PC-3 (cell line): ENCODE measurements around the gene REXO2. TPM values are rescaled to one million over a fixed set of nuclear protein-coding genes. Genes with fewer than 3 reads are reported as not detected.

Experiments
- ATAC-seq: fragments of 200-7000 bp; cut with Tn5 transposase; 2 replicates; pipeline ENCODE4 v1.9.1; 2020; ENCODE audit warnings: mild to moderate bottlenecking, moderate library complexity
- BruUV-seq: library from RNA; stranded (reverse); fragments of 400-500 nt; replicated peaks from 2 replicates; lab custom pipeline; 2021; lab: Mats Ljungman, UMichigan
- CTCF ChIA-PET: fragments of 300-600 bp; sonication (Branson Sonifier 250); formaldehyde crosslinking; loops from one replicate; lab custom pipeline; 2022; ENCODE audit warnings: antibody characterized with exemption; lab: Charles Lee
- POLR2A ChIA-PET: fragments of 300-600 bp; sonication (Branson Sonifier 250); formaldehyde crosslinking; loops from one replicate; lab custom pipeline; 2022; ENCODE audit warnings: antibody characterized with exemption; ENCODE audit not compliant: unreplicated experiment; lab: Charles Lee
- DNase-seq: peaks from one replicate; pipeline ENCODE4 v3.0.0-alpha.2; 2015
- H2AFZ ChIP-seq: fragments of 300-600 bp; sonication (generic); 2 replicates; pipeline ENCODE4 v1.6.0; 2016; ENCODE audit warnings: antibody characterized with exemption, low read length
- H3F3A ChIP-seq: fragments of 300-600 bp; sonication (generic); one replicate; pipeline ENCODE4 v1.6.0; 2017; ENCODE audit warnings: antibody characterized with exemption, low read length, control low read depth, mild to moderate bottlenecking; ENCODE audit not compliant: unreplicated experiment
- H3K27ac ChIP-seq: fragments of 300-600 bp; sonication (generic); 2 replicates; pipeline ENCODE4 v1.5.1; 2016; ENCODE audit warnings: mild to moderate bottlenecking, low read length
- H3K27me3 ChIP-seq: fragments of 300-600 bp; sonication (generic); 2 replicates; pipeline ENCODE4 v1.6.1; 2016; ENCODE audit warnings: low read length, mixed read lengths
- H3K36me3 ChIP-seq: fragments of 300-600 bp; sonication (generic); 2 replicates; pipeline ENCODE4 v1.6.1; 2016; ENCODE audit warnings: low read depth, mixed run types, low read length, mixed read lengths
- H3K4me1 ChIP-seq: fragments of 300-600 bp; sonication (generic); 2 replicates; pipeline ENCODE4 v1.5.1; 2016; ENCODE audit warnings: low read length; ENCODE audit not compliant: insufficient read depth
- H3K4me2 ChIP-seq: fragments of 300-600 bp; sonication (generic); 2 replicates; pipeline ENCODE4 v1.6.0; 2016; ENCODE audit warnings: low read length
- H3K4me3 ChIP-seq: fragments of 300-600 bp; sonication (generic); 2 replicates; pipeline ENCODE4 v1.5.1; 2016; ENCODE audit warnings: mild to moderate bottlenecking, low read length, mixed read lengths
- H3K79me2 ChIP-seq: fragments of 300-600 bp; sonication (generic); 2 replicates; pipeline ENCODE4 v1.6.1; 2017; ENCODE audit warnings: low read length, mixed read lengths
- H3K9ac ChIP-seq: fragments of 300-600 bp; sonication (generic); 2 replicates; pipeline ENCODE4 v1.6.0; 2016; ENCODE audit warnings: mild to moderate bottlenecking, low read length
- H3K9me2 ChIP-seq: fragments of 300-600 bp; sonication (generic); replicated peaks from 2 replicates; pipeline ENCODE4 v1.6.1; 2016; ENCODE audit warnings: mixed run types, low read length, mixed read lengths
- H3K9me3 ChIP-seq: fragments of 300-600 bp; sonication (generic); 2 replicates; pipeline ENCODE4 v1.6.1; 2016; ENCODE audit warnings: low read length, mixed read lengths
- H4K20me1 ChIP-seq: fragments of 300-600 bp; sonication (generic); 2 replicates; pipeline ENCODE4 v1.6.1; 2016; ENCODE audit warnings: low read length, mixed read lengths
- CTCF ChIP-seq: fragments of 300-600 bp; sonication (generic); conservative IDR thresholded peaks from 2 replicates; pipeline ENCODE4 v1.5.1; 2017; ENCODE audit warnings: antibody characterized with exemption, low read depth, mild to moderate bottlenecking, low read length
- EZH2 ChIP-seq: fragments of 300-600 bp; sonication (generic); IDR thresholded peaks from one replicate; pipeline ENCODE4 v1.6.1; 2017; ENCODE audit warnings: antibody characterized with exemption, mild to moderate bottlenecking, low read length; ENCODE audit not compliant: unreplicated experiment
- EZH2phosphoT487 ChIP-seq: fragments of 300-600 bp; sonication (generic); IDR thresholded peaks from 2 replicates; pipeline ENCODE4 v1.6.1; 2018; ENCODE audit warnings: mild to moderate bottlenecking, antibody characterized with exemption, low read length, borderline replicate concordance
- intact Hi-C: fragments of 100-400 bp; cut with micrococcal nuclease; formaldehyde crosslinking; loops from 2 replicates; pipeline ENCODE4 v1.9.0; 2023
- total RNA-seq: library from RNA; depleted of rRNA; stranded (reverse); fragments of >200 nt; gene quantifications from 2 replicates; pipeline ENCODE4 v1.2.3, GENCODE V29; 2014

The REXO2 gene
- total RNA-seq, 1 experiment from 2014 or later, result 145 TPM

GRCh38 chr11:114440971-114441763 lies 1.9 kb downstream of the REXO2 start:
- Histone ChIP-seq H3K79me2 (peaks cover 69% of the 10 kb centered on the region), H3K9ac (no peak overlapping the region), H3F3A (peaks cover 3% of the 10 kb centered on the region), H4K20me1 (no peaks in the 10 kb centered on the region; the same call in 1 of the 2 replicates), H3K36me3 (peaks cover 20% of the 10 kb centered on the region; the same call in 1 of the 2 replicates), H3K4me1 (peaks cover 31% of the 10 kb centered on the region), H3K4me3 (peak overlapping the region; percentile 97), H3K27me3 (no peaks in the 10 kb centered on the region), H2AFZ (no peak overlapping the region), H3K4me2 (peak overlapping the region; percentile 91), H3K27ac (no peak overlapping the region), H3K9me2 (no peaks in the 10 kb centered on the region), H3K9me3 (no peaks in the 10 kb centered on the region)
- BruUV-seq, result no TSS peak
- CTCF ChIA-PET, result interaction anchor here (0.6 kb wide), 1 partner anchor 447 kb away, joined by 4 read pairs; no protein-coding TSS in a partner anchor
- DNase-seq, result peak; percentile 36
- ATAC-seq, result no peak
- TF ChIP-seq EZH2 (no peak), EZH2phosphoT487 (no peak), CTCF (no peak)
- POLR2A ChIA-PET, result no interaction called here
- intact Hi-C loops, result loop anchor here (2.0 kb wide), 1 partner anchor 122 kb away; no protein-coding TSS in a partner anchor

- no peak overlapping the region for H3K9ac ChIP-seq
- intact Hi-C loops, result loop anchor here (2.0 kb wide), 1 partner anchor 121 kb away; no protein-coding TSS in a partner anchor
- no peak overlapping the region for H2AFZ ChIP-seq
- peak overlapping the region; percentile 91 for H3K4me2 ChIP-seq
- BruUV-seq, result no TSS peak
- ChIA-PET POLR2A (no interaction called here), CTCF (no interaction called here)
- H3K79me2 ChIP-seq, result peaks cover 69% of the 10 kb centered on the region
- no peaks in the 10 kb centered on the region for H3K9me3 ChIP-seq
- H4K20me1 ChIP-seq, result no peaks in the 10 kb centered on the region; the same call in 1 of the 2 replicates
- no peak overlapping the region for H3K27ac ChIP-seq
- TF ChIP-seq CTCF (no peak), EZH2phosphoT487 (no peak), EZH2 (no peak)
- no peaks in the 10 kb centered on the region for H3K27me3 ChIP-seq
- H3K4me1 ChIP-seq, result peaks cover 31% of the 10 kb centered on the region
- 0 out of 2 replicates have a peak overlapping the region, but pooled peaks have one; percentile 97 for H3K4me3 ChIP-seq
- DNase-seq (no peak), ATAC-seq (no peak)
- peaks cover 24% of the 10 kb centered on the region; the same call in 1 of the 2 replicates for H3K36me3 ChIP-seq
- H3K9me2 ChIP-seq, result no peaks in the 10 kb centered on the region
- peaks cover 3% of the 10 kb centered on the region for H3F3A ChIP-seq
Observed at GRCh38 chr11:114441921-114442320, 2.7 kb downstream of the REXO2 start.

GRCh38 chr11:114442536-114442935 lies 3.3 kb downstream of the REXO2 start:
- no peak overlapping the region for H3K9ac ChIP-seq
- H3F3A ChIP-seq, result peaks cover 3% of the 10 kb centered on the region
- TF ChIP-seq EZH2phosphoT487 (no peak), CTCF (no peak), EZH2 (no peak)
- no peak overlapping the region for H2AFZ ChIP-seq
- ATAC-seq, result no peak
- intact Hi-C loops, result no loop called here
- H3K9me2 ChIP-seq, result no peaks in the 10 kb centered on the region
- BruUV-seq, result no TSS peak
- peaks cover 69% of the 10 kb centered on the region for H3K79me2 ChIP-seq
- no peaks in the 10 kb centered on the region for H3K27me3 ChIP-seq
- no peak overlapping the region for H3K4me3 ChIP-seq
- H3K4me2 ChIP-seq, result no peak overlapping the region
- no peaks in the 10 kb centered on the region for H3K9me3 ChIP-seq
- H3K4me1 ChIP-seq, result peaks cover 30% of the 10 kb centered on the region
- no peak for DNase-seq
- H3K36me3 ChIP-seq, result peaks cover 24% of the 10 kb centered on the region; the same call in 1 of the 2 replicates
- CTCF ChIA-PET, result no interaction called here
- no peak overlapping the region for H3K27ac ChIP-seq
- POLR2A ChIA-PET, result no interaction called here
- no peaks in the 10 kb centered on the region; the same call in 1 of the 2 replicates for H4K20me1 ChIP-seq
